SKM-1 treated with dmso at 0.1 percent for 144 hours (cell line): ENCODE measurements around the gene SULF2.

Experiments
- DNase-seq: peaks from one replicate; lab custom pipeline; 2025; ENCODE audit not compliant: unreplicated experiment; lab: John Stamatoyannopoulos, UW

SULF2 gene

DNA sequence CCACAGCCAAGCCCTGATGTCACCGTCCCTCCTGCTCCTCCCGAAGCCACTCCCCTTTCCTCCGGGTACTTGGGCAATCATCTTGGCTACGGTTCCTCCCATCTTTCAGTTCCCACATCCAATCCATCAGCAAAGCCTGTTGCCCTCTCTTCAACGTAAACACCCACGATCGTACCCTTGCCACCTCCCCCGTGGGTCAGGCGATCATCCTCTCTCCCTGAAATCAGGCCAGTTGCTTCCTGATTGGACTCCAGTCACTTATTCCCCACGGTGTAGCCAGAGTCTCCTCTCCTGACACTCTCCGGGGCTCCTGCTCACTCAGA lies 44.5 kb downstream of the SULF2 start:
- DNase-seq = peak; percentile 20

DNA sequence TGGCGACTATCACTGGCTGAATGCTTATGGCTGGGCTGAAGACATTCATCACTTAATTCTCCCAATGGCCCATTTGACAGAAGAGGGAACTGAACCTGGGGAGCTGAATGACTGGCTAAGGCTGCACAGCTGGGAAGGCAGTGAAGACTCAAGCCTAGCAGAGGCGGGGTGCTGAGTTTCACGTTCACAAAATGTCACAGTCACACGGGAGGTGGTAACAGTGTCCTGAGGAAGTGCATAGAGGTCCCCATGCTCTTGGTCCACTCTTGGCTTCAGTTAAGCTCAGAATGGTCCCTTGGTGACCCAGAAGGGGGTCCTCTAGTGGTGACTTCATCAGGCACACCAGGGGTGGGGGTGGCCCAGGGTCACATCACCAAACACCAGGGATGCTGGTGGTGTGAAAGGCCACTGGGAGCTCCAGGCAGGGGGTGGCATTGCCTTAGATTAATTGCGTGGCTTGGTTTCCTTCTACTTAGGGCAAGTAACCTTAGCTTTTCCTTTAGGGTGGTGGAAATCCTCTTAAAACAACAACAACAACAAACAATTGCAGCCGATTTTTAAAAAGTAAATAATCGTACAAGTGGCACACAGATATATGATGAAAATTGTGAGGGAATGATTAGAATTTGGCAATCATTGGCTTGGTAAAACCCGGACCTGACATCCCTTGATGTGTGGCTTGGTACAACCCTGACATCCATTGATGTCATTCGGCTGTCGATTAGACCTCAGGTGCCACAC lies 45.0 kb downstream of the SULF2 start:
- DNase-seq = no peak

DNA sequence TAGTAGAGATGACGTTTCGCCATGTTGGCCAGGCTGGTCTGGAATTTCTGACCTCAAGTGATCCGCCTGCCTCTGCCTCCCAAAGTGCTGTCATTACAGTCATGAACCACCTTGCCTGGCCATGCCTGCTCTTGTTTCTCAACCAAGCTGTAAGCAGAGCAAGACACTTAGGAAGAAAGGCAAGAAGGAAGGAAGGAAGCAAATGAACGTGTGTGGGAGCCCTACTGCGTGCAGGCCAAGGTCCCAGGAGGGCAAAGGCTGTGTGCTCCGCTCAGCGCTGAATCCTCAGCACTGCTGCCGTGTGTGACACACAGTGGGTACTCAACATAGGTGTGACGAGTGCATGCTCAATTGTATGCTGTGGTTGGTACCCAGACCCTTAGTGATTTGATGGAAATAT lies 47.4 kb downstream of the SULF2 start:
- no peak for DNase-seq

DNA sequence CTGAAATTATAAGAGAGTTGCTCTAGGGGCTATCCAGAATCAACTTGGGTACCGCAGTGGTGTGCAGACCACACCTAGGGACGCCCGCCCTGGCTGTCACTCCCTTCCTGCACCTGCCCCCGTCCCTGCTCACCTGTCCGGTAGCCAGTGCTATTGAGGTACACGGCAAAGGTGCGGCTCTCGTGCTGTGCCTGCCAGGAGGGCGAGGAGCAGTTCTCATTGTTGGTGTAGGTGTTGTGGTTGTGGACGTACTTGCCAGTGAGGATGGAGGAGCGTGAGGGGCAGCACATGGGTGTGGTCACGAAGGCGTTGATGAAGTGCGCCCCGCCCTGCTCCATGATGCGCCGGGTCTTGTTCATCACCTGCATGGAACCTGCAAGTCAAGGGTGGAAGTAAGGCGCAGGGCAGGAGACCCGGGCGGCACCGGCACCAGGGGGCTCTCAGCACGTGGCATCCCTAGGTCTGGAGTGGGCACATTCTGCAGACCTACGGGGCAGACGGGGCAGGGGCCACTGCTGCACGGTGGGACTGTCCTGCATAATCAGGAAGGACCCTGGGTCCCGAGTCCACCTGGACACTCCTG lies 48.6 kb downstream of the SULF2 start:
- DNase-seq = no peak

DNA sequence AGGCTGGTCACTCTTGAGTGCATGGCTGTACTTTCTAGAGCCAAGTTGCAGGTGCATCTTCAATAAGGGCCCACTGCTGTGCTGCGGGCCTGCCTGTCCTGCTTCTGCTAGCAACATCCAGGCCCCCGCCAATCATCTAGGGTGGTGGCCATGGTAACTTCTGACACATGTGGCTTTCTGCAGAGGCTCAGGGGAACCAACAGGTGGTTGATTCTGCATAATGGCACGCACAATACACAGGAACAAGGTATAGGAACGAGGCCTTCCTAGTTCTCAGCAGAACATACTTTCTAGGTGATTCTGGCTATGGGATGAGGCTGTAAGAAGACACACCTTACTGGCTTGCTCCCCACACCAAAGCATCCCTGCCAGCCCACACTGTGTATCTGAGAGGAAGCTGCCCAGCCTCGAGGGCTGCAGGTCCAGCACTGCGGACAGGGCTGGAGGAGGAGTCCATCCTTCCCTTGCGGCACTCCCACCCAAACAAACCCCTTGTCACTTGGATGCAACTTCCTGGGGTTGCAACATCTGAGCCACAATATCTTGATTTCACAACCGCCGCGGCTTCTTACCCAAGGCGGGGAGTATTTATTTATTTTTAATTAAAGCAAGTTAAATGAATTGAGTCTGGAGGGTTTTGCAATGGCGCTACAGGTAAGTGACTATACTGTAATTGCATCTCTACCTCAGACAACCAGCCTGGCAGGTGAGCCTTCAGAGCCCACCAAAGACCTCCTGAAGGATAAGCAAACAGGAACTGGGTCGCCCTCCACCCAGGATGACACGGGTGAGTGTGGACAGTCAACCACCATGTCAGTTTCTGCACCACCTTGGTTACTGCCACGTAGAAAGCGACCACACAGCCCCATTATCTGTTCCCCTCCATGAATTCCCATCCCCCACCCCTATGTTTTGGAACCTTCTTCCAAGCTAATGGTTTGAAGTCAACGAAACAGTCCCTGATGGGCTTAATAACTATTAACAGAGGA lies 49.6 kb downstream of the SULF2 start:
- DNase-seq = peak; percentile 93

DNA sequence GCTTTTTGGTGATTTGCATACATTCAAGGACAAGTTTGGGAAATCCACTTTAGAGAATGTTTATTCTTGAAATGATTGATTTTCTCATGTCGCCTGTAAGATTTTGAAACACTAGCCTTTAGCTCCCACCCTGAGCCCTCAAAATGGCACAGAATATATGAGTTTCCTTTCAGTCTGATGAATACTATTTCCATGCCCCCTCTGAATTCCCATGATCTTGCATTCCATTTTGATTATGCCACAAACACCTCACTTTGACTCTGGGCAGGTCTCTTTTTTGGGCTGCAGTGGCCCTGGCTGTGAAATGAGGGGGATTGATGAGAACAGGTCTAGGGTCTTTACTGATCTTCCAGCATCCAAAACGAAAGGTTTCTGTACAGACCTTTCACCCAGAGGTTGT lies 50.4 kb downstream of the SULF2 start:
- DNase-seq = no peak

DNA sequence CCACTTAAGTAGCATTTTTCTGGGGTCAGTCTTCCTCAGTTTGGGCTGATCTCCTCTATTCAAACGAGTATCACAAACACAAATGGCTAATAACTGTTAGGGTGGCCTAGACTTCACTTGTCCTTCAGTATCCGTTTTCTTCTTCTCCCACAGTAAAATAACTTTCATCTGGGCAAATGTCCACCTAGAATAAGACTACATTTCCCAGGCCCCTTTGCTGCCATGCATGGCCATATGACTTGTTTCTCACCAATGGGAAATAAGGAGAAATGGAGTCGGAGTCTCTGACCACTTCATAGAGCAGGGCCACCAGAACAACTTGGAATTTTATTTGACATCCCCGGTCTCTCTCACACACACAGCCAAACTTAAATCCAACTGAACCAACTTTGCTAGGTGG lies 51.4 kb downstream of the SULF2 start:
- DNase-seq = no peak

DNA sequence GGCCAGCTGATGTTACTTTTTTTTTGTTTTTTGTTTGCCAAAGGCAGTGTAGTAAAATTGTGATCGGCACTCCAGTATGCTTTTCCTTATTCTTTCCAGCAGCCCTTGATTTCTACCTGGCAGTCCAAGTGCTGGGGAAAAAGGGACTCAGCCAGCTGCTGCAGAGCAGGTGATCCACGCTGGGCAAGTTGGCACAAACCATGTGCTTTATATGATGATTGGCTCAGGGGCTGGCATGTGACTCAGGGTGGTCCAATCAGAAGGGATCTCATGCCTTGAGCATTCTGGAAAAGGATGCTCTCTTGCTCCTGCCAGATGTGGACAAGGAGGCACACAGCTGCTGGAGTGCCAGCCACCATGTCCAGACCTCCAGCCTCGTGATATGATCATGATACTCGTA lies 54.5 kb downstream of the SULF2 start:
- no peak for DNase-seq

DNA sequence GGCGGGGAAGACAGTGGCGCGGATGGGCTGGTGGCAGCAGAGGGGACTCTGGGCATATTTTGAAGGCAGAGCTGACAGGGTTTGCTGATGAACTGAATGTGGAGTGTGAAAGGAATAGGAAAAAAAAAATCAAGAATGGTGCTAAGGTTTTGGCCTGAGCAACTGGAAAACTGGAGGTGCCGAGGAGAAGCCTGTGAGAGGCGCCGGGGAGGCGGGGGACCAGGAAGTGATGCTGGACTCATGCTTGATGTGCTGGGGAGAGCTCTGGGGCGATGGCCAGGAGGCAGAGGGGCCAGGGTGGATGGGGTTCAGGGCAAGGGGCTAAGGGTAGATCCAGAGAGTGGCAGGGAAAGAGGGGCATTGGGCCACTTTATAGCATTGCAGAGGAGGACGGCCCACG lies 55.8 kb downstream of the SULF2 start:
- DNase-seq = no peak

DNA sequence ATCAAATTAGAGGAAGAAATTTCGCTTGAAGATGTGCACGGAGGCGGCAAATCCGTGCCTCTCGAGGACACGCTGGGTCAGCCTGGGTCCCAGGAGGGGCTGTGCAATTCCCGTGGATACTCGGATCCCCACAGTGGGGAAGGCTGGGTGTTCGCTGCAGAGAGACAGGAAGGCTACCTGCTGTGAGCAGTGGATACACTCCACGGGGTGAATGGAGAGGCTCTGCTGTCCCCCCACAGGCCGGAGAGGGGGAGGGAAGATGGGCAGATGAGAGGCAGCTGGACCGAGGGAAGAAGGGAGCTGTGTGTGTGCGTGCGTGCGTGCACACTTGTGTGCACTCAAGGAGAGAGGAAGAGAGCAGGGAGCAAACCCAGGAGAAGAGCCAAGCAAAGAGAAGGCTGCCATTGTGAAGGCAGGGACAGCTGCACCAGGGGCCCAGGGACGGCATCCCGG lies 57.3 kb downstream of the SULF2 start:
- DNase-seq = no peak

DNA sequence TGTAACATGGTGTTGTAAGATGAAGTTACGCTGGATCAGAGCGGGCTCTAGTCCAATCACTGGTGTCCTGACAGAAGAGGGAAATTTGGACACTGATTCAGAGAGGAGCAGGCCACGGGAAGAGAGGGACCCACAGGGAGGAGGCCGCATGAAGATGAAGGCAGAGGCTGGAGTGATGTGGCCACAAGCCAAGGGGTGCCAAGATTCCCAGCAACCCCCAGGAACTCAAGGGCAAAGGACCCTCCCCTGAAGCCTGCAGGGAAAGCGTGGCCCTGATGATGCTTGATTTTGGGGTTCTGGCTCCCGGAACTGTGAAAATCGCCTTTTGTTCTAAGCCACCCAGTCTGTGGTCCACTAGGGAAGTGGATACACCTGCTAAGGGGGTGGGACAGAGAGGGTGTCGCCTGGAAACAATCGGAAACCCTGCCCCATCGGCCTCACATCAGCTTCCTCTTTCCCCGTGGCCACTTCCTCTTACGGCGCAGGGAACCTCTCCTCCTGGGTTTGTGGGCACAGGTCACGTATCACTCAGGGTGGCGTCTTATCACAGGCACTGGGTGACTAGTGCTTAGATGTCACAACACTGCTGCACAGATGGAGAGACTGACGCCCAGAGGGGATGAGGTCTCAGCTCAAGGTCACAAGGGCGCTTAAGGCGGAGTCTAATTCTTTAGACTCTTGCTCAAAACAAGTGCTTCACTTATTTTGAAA lies 58.0 kb downstream of the SULF2 start:
- peak; percentile 100 for DNase-seq

DNA sequence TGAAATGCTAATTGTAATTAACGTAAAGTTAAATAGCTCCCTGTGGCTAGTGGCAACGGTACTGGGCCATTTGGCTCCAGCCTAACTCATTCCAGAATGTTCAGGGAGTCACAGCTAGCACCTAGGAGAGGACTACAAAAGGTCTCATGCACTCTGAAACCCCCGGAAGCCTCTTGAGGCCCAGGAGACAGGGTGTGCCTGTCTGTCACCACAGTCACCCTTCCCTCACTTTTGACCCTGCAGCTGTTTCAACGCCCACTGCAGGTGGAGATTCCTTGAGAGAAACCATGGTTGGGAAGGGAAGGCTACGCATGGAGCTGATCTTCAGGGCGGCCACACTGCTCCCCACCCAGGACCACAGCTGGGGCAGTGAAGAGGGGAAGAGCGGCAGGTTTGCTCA lies 58.6 kb downstream of the SULF2 start:
- DNase-seq = no peak

DNA sequence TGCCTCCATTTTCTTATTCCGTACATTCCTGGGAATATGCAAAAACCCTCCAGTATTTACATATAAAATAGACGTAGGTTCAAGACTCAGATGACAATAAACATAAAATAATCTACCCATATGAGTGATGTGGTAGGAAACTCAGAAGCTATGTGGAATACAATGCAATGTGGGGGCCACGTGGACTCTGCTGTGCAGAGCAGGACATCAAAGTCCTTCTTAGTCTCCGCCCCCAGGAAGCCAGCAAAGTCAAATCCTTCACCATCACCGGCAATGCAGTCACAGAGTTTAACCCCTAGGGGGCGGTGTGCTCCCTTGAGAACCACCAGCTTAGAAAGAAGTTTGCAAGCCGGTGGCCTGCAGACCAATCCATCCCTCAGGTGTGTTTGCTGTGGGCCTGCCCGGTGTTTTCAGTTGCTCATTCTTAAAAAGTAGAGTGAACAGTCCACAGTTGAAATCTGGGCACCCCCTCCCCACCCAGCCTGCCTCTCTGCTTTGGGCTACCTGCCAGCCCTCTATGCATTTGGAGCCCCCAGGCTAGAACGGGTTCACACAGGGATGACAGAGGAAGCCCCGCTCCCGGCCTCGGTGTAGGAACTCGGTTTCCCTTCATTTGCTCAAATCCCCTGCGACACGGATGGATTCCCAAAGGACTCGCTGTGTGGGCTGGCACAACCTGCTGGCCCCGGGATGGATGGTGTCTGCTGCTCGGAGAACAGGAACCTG lies 59.9 kb downstream of the SULF2 start:
- DNase-seq = peak; percentile 87

DNA sequence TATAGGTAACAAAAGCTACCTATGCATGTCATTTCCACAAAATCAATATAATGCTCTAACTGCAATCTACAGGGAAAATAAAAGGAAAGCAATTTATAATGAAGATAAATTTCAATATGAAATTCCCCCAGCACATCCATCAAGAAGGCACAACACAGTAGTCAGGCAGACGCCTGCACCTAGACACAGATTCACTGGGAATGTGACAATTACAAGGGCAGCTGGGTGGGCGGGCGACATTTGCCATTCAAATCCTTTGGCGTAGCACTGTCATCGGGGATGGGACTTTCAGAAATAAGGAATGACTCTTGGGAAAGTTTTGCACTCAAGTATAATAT lies 60.4 kb downstream of the SULF2 start:
- DNase-seq = no peak

DNA sequence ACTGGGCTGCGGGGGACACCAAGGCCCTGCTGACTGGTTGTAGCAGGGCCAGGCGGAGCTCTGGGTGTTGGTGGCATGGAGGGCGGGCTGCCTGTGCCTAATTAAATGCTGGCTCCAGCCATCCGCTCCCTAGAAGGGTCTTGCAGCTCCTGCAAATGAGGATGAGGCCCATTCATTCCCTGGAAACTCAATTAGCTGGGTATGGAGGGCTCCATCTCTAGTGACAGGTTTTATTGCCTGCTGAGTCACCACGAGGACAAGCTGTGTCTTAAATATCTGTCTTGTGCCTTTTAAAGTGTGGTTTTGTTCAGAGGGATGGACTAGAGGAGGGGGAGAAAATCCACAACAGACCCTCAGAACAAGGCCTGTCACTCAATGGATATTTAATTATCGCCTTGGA lies 60.9 kb downstream of the SULF2 start:
- DNase-seq = no peak

DNA sequence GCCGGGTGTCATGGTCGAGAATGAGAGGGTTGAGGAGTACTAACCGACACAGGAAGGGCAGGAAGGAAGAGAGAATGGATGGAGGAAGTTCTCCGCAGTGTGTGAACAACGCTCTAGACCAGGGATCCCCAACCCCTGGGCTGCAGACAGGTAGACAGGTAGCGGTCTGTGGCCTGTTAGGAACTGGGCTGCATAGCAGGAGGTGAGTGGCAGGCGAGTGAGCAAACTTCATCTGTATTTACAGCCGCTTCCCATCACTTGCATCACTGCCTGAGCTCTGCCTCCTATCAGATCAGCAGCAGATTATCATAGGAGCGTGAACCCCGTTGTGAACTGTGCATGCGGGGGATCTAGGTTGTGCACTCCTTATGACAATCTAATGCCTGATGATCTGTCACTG lies 62.0 kb downstream of the SULF2 start:
- no peak for DNase-seq

DNA sequence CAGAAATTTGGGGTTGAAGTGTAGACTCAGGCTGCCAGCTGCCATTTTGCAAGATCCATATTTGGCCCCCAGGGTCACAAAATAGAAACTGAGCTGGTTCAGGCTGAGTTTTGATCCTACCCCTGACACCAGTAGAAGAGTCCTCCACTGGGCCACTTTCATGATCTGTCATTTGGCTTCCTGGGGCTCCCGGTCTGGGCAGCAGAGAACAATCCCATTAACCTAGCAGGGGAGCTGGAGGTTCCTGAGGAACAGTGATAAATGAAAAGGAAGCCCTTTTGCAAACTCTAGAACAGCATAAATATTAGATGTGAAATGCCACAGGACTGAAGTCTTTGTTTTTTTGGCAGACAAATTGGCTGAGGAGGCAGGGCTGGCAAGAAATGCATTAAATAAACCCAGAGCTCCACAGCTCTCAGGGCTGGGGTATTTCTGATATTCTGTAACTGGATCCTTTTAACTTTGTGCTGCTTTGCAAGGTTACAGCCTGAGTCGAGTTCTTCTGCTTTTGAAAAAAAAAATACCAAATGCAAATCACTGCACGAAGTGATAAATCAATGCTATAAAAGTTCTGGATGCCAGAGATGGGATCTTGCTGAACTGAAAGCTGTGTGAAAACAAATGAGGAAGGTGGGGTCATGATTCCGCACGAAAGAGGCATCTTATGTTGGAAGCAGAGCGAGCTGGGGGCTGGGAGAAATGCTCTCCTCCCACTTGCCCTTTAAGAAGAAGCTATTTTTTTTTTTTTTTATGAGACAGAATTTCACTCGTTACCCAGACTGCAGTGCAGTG lies 64.4 kb downstream of the SULF2 start:
- no peak for DNase-seq

DNA sequence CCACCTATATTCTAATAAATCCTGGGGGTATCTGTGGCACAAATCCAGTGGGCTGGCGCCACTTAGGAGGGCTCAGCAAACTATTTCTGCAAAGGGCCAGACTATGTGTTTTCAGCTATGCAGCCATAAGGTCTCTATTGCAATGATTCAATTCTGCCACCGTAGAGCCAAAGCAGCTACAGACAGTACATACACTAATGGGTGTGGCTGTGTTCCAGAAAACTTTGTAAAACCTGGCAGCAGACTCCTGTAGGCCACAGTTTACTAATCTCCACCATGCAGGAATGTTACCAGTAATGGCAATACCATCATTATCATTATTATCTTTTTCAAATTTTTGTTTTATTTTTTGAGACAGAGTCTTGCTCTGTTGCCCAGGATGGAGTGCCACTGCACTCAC lies 65.7 kb downstream of the SULF2 start:
- no peak for DNase-seq

DNA sequence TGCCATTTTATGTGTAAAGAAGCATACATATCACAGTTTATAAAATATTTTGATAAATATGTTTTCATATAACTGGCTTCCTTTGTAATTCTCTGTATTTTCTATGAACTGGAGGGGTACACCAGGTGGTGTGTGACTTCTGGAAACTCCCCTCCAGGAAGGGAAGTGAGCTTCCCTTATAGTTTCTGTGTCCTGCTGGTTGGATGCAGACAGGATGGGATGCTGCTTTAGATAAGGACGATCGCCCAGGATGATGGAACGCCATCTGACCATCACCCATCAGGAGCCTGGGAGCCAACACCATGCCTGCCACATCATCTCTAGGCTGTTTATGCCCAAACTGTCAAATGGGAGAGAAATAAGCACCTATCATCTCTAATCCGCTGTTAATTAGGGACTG lies 66.1 kb downstream of the SULF2 start:
- DNase-seq = no peak

DNA sequence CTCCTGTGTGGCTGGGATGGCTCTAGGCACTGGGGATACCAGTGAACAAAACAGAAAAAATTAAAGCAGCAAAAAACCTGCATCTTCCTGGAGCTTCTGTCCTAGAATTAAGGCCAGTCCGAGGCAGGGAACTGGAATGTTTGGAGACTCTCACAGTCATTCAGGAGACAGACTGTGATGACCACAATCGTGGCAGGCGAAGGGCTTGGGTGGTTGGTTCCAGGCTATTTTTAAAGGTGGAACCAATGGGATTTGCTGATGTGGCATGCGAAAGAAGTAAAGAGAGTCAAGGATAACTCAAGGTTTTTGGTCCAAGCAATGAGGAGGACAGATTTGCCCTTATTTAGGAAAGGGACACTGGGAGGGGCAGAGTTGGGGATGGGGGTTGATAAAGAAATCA lies 66.9 kb downstream of the SULF2 start:
- no peak for DNase-seq
